IMR-90 (cell line): ENCODE results near the gene CCDC194. TPM values are rescaled to one million over a fixed set of nuclear protein-coding genes. Genes with fewer than 3 reads are reported as not detected.

Source experiments
- ATAC-seq: fragments of 200-7000 bp; cut with Tn5 transposase; 2 replicates; pipeline ENCODE4 v1.9.1; 2020; ENCODE audit warnings: low read depth, mild to moderate bottlenecking, moderate library complexity
- BruUV-seq: library from RNA; stranded (reverse); fragments of 400-500 nt; replicated peaks from 2 replicates; lab custom pipeline; 2021; lab: Mats Ljungman, UMichigan
- CTCF ChIA-PET: fragments of 300-600 bp; formaldehyde crosslinking; extraction: SDS; loops from one replicate; lab custom pipeline; 2021; ENCODE audit warnings: antibody characterized with exemption; lab: Yijun Ruan, JAX
- POLR2A ChIA-PET: fragments of 300-600 bp; sonication (Branson Sonifier 250); formaldehyde crosslinking; loops from one replicate; lab custom pipeline; 2022; ENCODE audit warnings: antibody characterized with exemption; ENCODE audit not compliant: unreplicated experiment; lab: Charles Lee
- DNase-seq: peaks from one replicate; pipeline ENCODE4 v3.0.0; 2013
- H2AFZ ChIP-seq: replicated peaks from 2 replicates; pipeline ENCODE3; 2013; ENCODE audit warnings: low read length, mild to moderate bottlenecking; ENCODE audit not compliant: poor library complexity
- H2AK5ac ChIP-seq: 2 replicates; pipeline ENCODE4 v1.6.1; 2013; ENCODE audit warnings: low read depth, low read length, inconsistent platforms
- H2AK9ac ChIP-seq: replicated peaks from 2 replicates; pipeline ENCODE3; 2013; ENCODE audit warnings: mild to moderate bottlenecking, low read depth, low read length, moderate library complexity; ENCODE audit not compliant: poor library complexity
- H2BK120ac ChIP-seq: 2 replicates; pipeline ENCODE4 v1.6.1; 2013; ENCODE audit warnings: low read depth, low read length, inconsistent platforms
- H2BK15ac ChIP-seq: 3 replicates; pipeline ENCODE4 v1.6.1; 2013; ENCODE audit warnings: low read depth, low read length, inconsistent platforms
- H2BK20ac ChIP-seq: 2 replicates; pipeline ENCODE4 v1.6.1; 2013; ENCODE audit warnings: low read depth, mild to moderate bottlenecking, inconsistent platforms, low read length, moderate library complexity
- H2BK5ac ChIP-seq: 2 replicates; pipeline ENCODE4 v1.6.1; 2013; ENCODE audit warnings: mild to moderate bottlenecking, low read depth, low read length, inconsistent platforms; ENCODE audit not compliant: poor library complexity, severe bottlenecking
- H3K14ac ChIP-seq: replicated peaks from 2 replicates; pipeline ENCODE4 v1.6.1; 2013; ENCODE audit warnings: low read depth, low read length, inconsistent platforms
- H3K18ac ChIP-seq: 2 replicates; pipeline ENCODE4 v1.6.1; 2013; ENCODE audit warnings: low read depth, low read length, control low read depth
- H3K23ac ChIP-seq: 2 replicates; pipeline ENCODE4 v1.6.1; 2013; ENCODE audit warnings: low read depth, low read length, inconsistent platforms
- H3K27ac ChIP-seq: 2 replicates; pipeline ENCODE4 v1.5.1; 2013; ENCODE audit warnings: mild to moderate bottlenecking, control low read depth, low read length; ENCODE audit not compliant: insufficient read depth
- H3K27me3 ChIP-seq: 2 replicates; pipeline ENCODE4 v1.6.1; 2013; ENCODE audit warnings: low read length; ENCODE audit not compliant: control insufficient read depth, insufficient read depth
- H3K36me3 ChIP-seq: 2 replicates; pipeline ENCODE4 v1.6.1; 2013; ENCODE audit warnings: low read length, mixed read lengths; ENCODE audit not compliant: control insufficient read depth, insufficient read depth
- H3K4ac ChIP-seq: 2 replicates; pipeline ENCODE4 v1.6.1; 2013; ENCODE audit warnings: low read depth, low read length, inconsistent platforms
- H3K4me1 ChIP-seq: 2 replicates; pipeline ENCODE4 v1.6.1; 2013; ENCODE audit warnings: low read length, mixed read lengths; ENCODE audit not compliant: control insufficient read depth, insufficient read depth
- H3K4me2 ChIP-seq: 2 replicates; pipeline ENCODE4 v1.6.1; 2013; ENCODE audit warnings: low read depth, mild to moderate bottlenecking, control low read depth, low read length, moderate library complexity
- H3K4me3 ChIP-seq: 2 replicates; pipeline ENCODE4 v1.5.1; 2013; ENCODE audit warnings: low read depth, mild to moderate bottlenecking, control low read depth, low read length, moderate library complexity; ENCODE audit not compliant: insufficient read depth
- H3K56ac ChIP-seq: 2 replicates; pipeline ENCODE4 v1.6.1; 2013; ENCODE audit warnings: low read length, inconsistent platforms; ENCODE audit not compliant: insufficient read depth; ENCODE audit errors: extremely low read depth
- H3K79me1 ChIP-seq, 2 experiments: 2 replicates each; pipeline ENCODE4 v1.6.1; 2013; ENCODE audit warnings: low read length in 2 of 2, inconsistent platforms in 1 of 2, low read depth in 1 of 2
- H3K9ac ChIP-seq: 2 replicates; pipeline ENCODE4 v1.6.1; 2013; ENCODE audit warnings: low read depth, low read length, control low read depth
- H3K9me1 ChIP-seq: 2 replicates; pipeline ENCODE4 v1.6.1; 2013; ENCODE audit warnings: low read length, inconsistent platforms; ENCODE audit not compliant: insufficient read depth
- H3K9me3 ChIP-seq: 2 replicates; pipeline ENCODE4 v1.6.1; 2013; ENCODE audit warnings: low read length; ENCODE audit not compliant: control insufficient read depth, insufficient read depth
- H4K20me1 ChIP-seq: 2 replicates; pipeline ENCODE4 v1.6.1; 2013; ENCODE audit warnings: low read length, inconsistent platforms; ENCODE audit not compliant: insufficient read depth
- H4K5ac ChIP-seq: 2 replicates; pipeline ENCODE4 v1.6.1; 2013; ENCODE audit warnings: mild to moderate bottlenecking, low read depth, low read length, control low read depth
- H4K8ac ChIP-seq, 2 experiments: 2 replicates each; pipeline ENCODE4 v1.6.1; 2013; ENCODE audit warnings: low read depth in 2 of 2, low read length in 2 of 2, control low read depth in 1 of 2, inconsistent platforms in 1 of 2
- H4K91ac ChIP-seq: 2 replicates; pipeline ENCODE4 v1.6.1; 2013; ENCODE audit warnings: low read depth, low read length, inconsistent platforms; ENCODE audit not compliant: insufficient read depth
- CEBPB ChIP-seq: IDR thresholded peaks from 2 replicates; pipeline ENCODE4 v1.6.1; 2012; ENCODE audit warnings: low read depth, low read length, improper control_type of control experiment
- CTCF ChIP-seq: conservative IDR thresholded peaks from 2 replicates; pipeline ENCODE4 v1.5.1; 2012; ENCODE audit warnings: mild to moderate bottlenecking, low read depth, low read length, improper control_type of control experiment
- FOS ChIP-seq: fragments of 150-350 bp; IDR thresholded peaks from 2 replicates; pipeline ENCODE4 v1.6.1; 2016; ENCODE audit warnings: low read depth, low read length
- MAFK ChIP-seq: IDR thresholded peaks from 2 replicates; pipeline ENCODE4 v1.6.1; 2012; ENCODE audit warnings: low read depth, low read length, improper control_type of control experiment
- MAZ ChIP-seq: IDR thresholded peaks from 2 replicates; pipeline ENCODE4 v1.6.1; 2012; ENCODE audit warnings: low read depth, mild to moderate bottlenecking, low read length, improper control_type of control experiment, moderate library complexity, borderline replicate concordance
- MXI1 ChIP-seq: IDR thresholded peaks from 2 replicates; pipeline ENCODE4 v1.6.1; 2012; ENCODE audit warnings: low read depth, mild to moderate bottlenecking, low read length, moderate library complexity, borderline replicate concordance
- POLR2A ChIP-seq: IDR thresholded peaks from 2 replicates; pipeline ENCODE4 v1.6.1; 2012; ENCODE audit warnings: mild to moderate bottlenecking, low read depth, low read length
- RCOR1 ChIP-seq: IDR thresholded peaks from 2 replicates; pipeline ENCODE4 v1.6.1; 2012; ENCODE audit warnings: mild to moderate bottlenecking, low read length, improper control_type of control experiment; ENCODE audit not compliant: insufficient replicate concordance
- RFX5 ChIP-seq: IDR thresholded peaks from 2 replicates; pipeline ENCODE4 v1.8.0; 2012; ENCODE audit warnings: low read depth, mild to moderate bottlenecking, low read length, moderate library complexity
- SMC3 ChIP-seq: fragments of 150-350 bp; IDR thresholded peaks from 2 replicates; pipeline ENCODE4 v1.6.1; 2016; ENCODE audit warnings: low read depth, mild to moderate bottlenecking, antibody characterized with exemption, low read length, moderate library complexity
- WGBS, 2 experiments: methylation state at CpG; one replicate each; pipeline versions ENCODE4 v1.1.5 to v1.1.7; 2013; ENCODE audit warnings: missing lambda C conversion rate in 2 of 2; ENCODE audit not compliant: insufficient read length in 1 of 2; ENCODE audit errors: extremely low coverage in 2 of 2; 5-methylcytosine and 5-hydroxymethylcytosine counted together
- dilution Hi-C: fragments of 300-500 bp; cut with HindIII; formaldehyde crosslinking; loops from one replicate; pipeline ENCODE4 v1.14.3; 2018; ENCODE audit warnings: low sequenced_read_pairs; ENCODE audit not compliant: unreplicated experiment
- in situ Hi-C: fragments of 300-500 bp; cut with MboI; formaldehyde crosslinking; loops from 3 replicates; pipeline ENCODE4 v1.14.3; 2019; ENCODE audit warnings: low sequenced_read_pairs, inconsistent platforms, mixed read lengths
- intact Hi-C: fragments of 100-400 bp; cut with micrococcal nuclease; formaldehyde crosslinking; loops from 2 replicates; pipeline ENCODE4 v1.10.0; 2022
- polyA plus RNA-seq, 3 experiments: library from polyadenylated mRNA; depleted of rRNA; stranded (reverse); fragments of >200 nt; gene quantifications; 2 replicates each; pipeline ENCODE4 v1.2.3, GENCODE V29; 2012; ENCODE audit warnings: low replicate concordance in 1 of 3
- total RNA-seq: library from RNA; depleted of rRNA; stranded (reverse); fragments of >200 nt; gene quantifications from 2 replicates; pipeline ENCODE4 v1.2.3, GENCODE V29; 2012

The CCDC194 gene
- total and polyA plus RNA-seq, 2 of the 4 experiments (the other 2 are of a cell fraction), result not detected

- no peaks in the 10 kb centered on the region for H4K20me1 ChIP-seq
- POLR2A ChIA-PET, result no interaction called here
- no peak overlapping the region for H4K91ac ChIP-seq
- TF ChIP-seq FOS (no peak), MAFK (no peak), RFX5 (no peak), MAZ (no peak), RCOR1 (no peak), CTCF (no peak), POLR2A (no peak), CEBPB (no peak), SMC3 (no peak), MXI1 (no peak)
- peaks cover 7% of the 10 kb centered on the region for H3K4me1 ChIP-seq
- H2BK120ac ChIP-seq, result no peak overlapping the region
- no peak for ATAC-seq
- no peak overlapping the region for H2AK9ac ChIP-seq
- no peak overlapping the region for H2BK5ac ChIP-seq
- no peaks in the 10 kb centered on the region for H3K9me3 ChIP-seq
- H2BK15ac ChIP-seq, result no peak overlapping the region
- H4K5ac ChIP-seq, result peak overlapping the region; percentile 63
- H3K14ac ChIP-seq, result no peak overlapping the region
- intact Hi-C loops, result no loop called here
- dilution Hi-C loops, result no loop called here
- H3K56ac ChIP-seq, result no peak overlapping the region
- H2AFZ ChIP-seq, result peak overlapping the region; percentile 71
- 78% methylated on average over 5 of the region's 11 CpGs; no CpG with 5 or more reads in 1 of the 2 experiments for WGBS, 2 experiments
- no peak overlapping the region for H3K9ac ChIP-seq
- no peak overlapping the region for H3K18ac ChIP-seq
- no peak overlapping the region for H3K4ac ChIP-seq
- H3K27ac ChIP-seq, result no peak overlapping the region
- 0 out of 2 replicates have a peak, but pooled peaks cover 1% of the 10 kb centered on the region for H3K27me3 ChIP-seq
- in situ Hi-C loops, result no loop called here
- DNase-seq, result no peak
- no peaks in the 10 kb centered on the region for H3K9me1 ChIP-seq
- H3K79me1 ChIP-seq, result no peaks in the 10 kb centered on the region
- no peak overlapping the region for H2BK20ac ChIP-seq
- H2AK5ac ChIP-seq, result no peak overlapping the region
- BruUV-seq, result no TSS peak
- no peak overlapping the region for H3K4me2 ChIP-seq
- no peak overlapping the region for H4K8ac ChIP-seq
- no peaks in the 10 kb centered on the region for H3K36me3 ChIP-seq
- H3K4me3 ChIP-seq, result no peak overlapping the region
- CTCF ChIA-PET, result no interaction called here
- no peak overlapping the region for H3K23ac ChIP-seq
These were observed 17.8 kb upstream of the CCDC194 start for GRCh38 chr19:17411801-17412200.
